GM12891 (cell line): ENCODE results near the gene CDC14B.

Source experiments
- PAX5 ChIP-seq: IDR thresholded peaks from 2 replicates; pipeline ENCODE4 v1.6.1; 2011; ENCODE audit warnings: low read length, moderate library complexity, mild to moderate bottlenecking; ENCODE audit not compliant: insufficient read depth, severe bottlenecking
- POLR2A ChIP-seq: IDR thresholded peaks from 2 replicates; pipeline ENCODE4 v1.6.1; 2011; ENCODE audit warnings: low read depth, low read length, control low read depth
- POLR2AphosphoS5 ChIP-seq: IDR thresholded peaks from 2 replicates; pipeline ENCODE4 v1.6.1; 2011; ENCODE audit warnings: low read depth, low read length, control low read depth
- POU2F2 ChIP-seq: IDR thresholded peaks from 2 replicates; pipeline ENCODE4 v1.6.1; 2011; ENCODE audit warnings: low read depth, mild to moderate bottlenecking, control low read depth, low read length, moderate library complexity
- TAF1 ChIP-seq: IDR thresholded peaks from 2 replicates; pipeline ENCODE4 v1.6.1; 2011; ENCODE audit warnings: low read depth, low read length, control low read depth

DNA sequence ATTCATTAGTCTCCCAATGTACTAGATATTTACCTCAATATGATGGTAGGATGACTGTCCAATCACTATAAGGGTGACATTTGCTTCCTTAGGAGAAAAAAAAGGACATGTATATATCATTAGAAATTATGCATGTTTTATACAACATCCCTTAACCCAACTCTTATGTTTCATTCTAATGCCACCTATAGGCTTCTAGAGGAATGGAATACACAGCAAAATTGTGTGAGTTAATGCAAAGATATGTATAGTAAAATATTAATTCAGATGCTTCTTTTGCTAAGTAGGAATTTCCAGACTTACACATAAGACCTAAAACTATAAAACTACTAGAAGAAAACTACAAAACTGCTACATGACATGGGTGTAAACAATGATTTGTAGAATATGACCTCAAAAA lies 32.0 kb upstream of the CDC14B start:
- TF ChIP-seq POLR2AphosphoS5 (no peak), TAF1 (no peak), POLR2A (no peak), PAX5 (no peak), POU2F2 (no peak)
